HUES48 (cell line): ENCODE data around the gene MANSC1.

Experiments
- H3K27ac ChIP-seq: one replicate; pipeline ENCODE4 v1.7.0; 2013; ENCODE audit warnings: low read depth, low read length, inconsistent platforms
- H3K27me3 ChIP-seq: 2 replicates; pipeline ENCODE4 v1.6.1; 2013; ENCODE audit warnings: mild to moderate bottlenecking, low read length; ENCODE audit not compliant: control insufficient read depth, insufficient read depth
- H3K36me3 ChIP-seq: 2 replicates; pipeline ENCODE4 v1.6.1; 2013; ENCODE audit warnings: low read length; ENCODE audit not compliant: control insufficient read depth, insufficient read depth
- H3K4me1 ChIP-seq: 2 replicates; pipeline ENCODE4 v1.6.1; 2013; ENCODE audit warnings: mild to moderate bottlenecking, low read length; ENCODE audit not compliant: control insufficient read depth, insufficient read depth
- H3K4me3 ChIP-seq: 2 replicates; pipeline ENCODE4 v1.5.1; 2013; ENCODE audit warnings: mild to moderate bottlenecking, low read depth, low read length
- H3K9ac ChIP-seq: 2 replicates; pipeline ENCODE4 v1.6.1; 2013; ENCODE audit warnings: mild to moderate bottlenecking, low read depth, low read length, moderate library complexity
- H3K9me3 ChIP-seq: 2 replicates; pipeline ENCODE4 v1.6.1; 2013; ENCODE audit warnings: low read length; ENCODE audit not compliant: control insufficient read depth, insufficient read depth

Gene MANSC1

GRCh38 chr12:12282761-12283425 lies 67.1 kb downstream of the MANSC1 start:
- peaks cover 32% of the 10 kb centered on the region for H3K4me1 ChIP-seq
- no peaks in the 10 kb centered on the region for H3K36me3 ChIP-seq
- H3K9me3 ChIP-seq = no peaks in the 10 kb centered on the region
- H3K27me3 ChIP-seq = no peaks in the 10 kb centered on the region
- H3K4me3 ChIP-seq = no peak overlapping the region
- peak overlapping the region; percentile 79 for H3K27ac ChIP-seq
- H3K9ac ChIP-seq = no peak overlapping the region

DNA sequence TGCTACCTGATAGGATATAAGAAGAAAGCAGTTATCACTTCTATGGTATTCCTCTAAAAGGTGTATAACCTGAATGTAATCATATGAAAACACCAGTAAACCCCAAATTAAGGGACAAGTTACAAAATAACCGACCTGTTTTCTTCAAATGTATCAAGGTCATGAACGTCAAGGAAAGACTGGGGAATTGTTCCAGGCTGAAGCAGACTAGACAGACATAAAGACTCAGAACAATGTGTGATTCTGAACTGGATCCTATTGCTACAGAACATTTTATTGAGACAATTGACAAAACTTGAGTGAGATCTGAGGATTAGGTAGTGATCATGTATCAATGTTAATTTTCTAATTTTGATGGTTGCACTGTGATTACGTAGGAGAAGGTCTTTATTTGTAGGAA lies 67.8 kb downstream of the MANSC1 start:
- Histone ChIP-seq H3K4me1 (peaks cover 32% of the 10 kb centered on the region), H3K9ac (no peak overlapping the region), H3K27me3 (no peaks in the 10 kb centered on the region), H3K4me3 (no peak overlapping the region), H3K9me3 (no peaks in the 10 kb centered on the region), H3K27ac (no peak overlapping the region), H3K36me3 (no peaks in the 10 kb centered on the region)

- Histone ChIP-seq H3K4me3 (no peak overlapping the region), H3K9me3 (no peaks in the 10 kb centered on the region), H3K4me1 (peaks cover 32% of the 10 kb centered on the region), H3K27ac (no peak overlapping the region), H3K36me3 (no peaks in the 10 kb centered on the region), H3K27me3 (no peaks in the 10 kb centered on the region), H3K9ac (no peak overlapping the region)
Measured at GRCh38 chr12:12281134-12281533, 68.9 kb downstream of the MANSC1 start.

- Histone ChIP-seq H3K27ac (no peak overlapping the region), H3K9ac (no peak overlapping the region), H3K36me3 (no peaks in the 10 kb centered on the region), H3K9me3 (no peaks in the 10 kb centered on the region), H3K4me1 (peaks cover 27% of the 10 kb centered on the region), H3K27me3 (no peaks in the 10 kb centered on the region), H3K4me3 (no peak overlapping the region)
Measured at GRCh38 chr12:12278899-12279298, 71.1 kb downstream of the MANSC1 start.
